Keratinocyte (primary cell): ENCODE results near the gene SIGLEC6. TPM values are rescaled to one million over a fixed set of nuclear protein-coding genes. Genes with fewer than 3 reads are reported as not detected.

ENCODE experiments used
- DNase-seq: peaks from one replicate; pipeline ENCODE4 v3.0.0-alpha.2; 2011; ENCODE audit warnings: low read depth, missing footprints, low spot score
- FAIRE-seq: peaks from 2 replicates; lab custom pipeline; 2011; peaks lifted over from hg19 to GRCh38; lab: Jason Lieb, UNC
- H2AFZ ChIP-seq: 2 replicates; pipeline ENCODE4 v1.6.0; 2012; ENCODE audit warnings: low read length, control low read depth, inconsistent platforms; ENCODE audit not compliant: control insufficient read depth
- H3K27ac ChIP-seq: 2 replicates; pipeline ENCODE4 v1.5.1; 2011; ENCODE audit warnings: low read length; ENCODE audit not compliant: control insufficient read depth, insufficient read depth
- H3K27me3 ChIP-seq: 3 replicates; pipeline ENCODE4 v1.6.0; 2011; ENCODE audit warnings: low read length; ENCODE audit not compliant: control insufficient read depth, insufficient read depth; ENCODE audit errors: extremely low read depth
- H3K36me3 ChIP-seq, 2 experiments: 2 replicates in 1 of 2; 3 replicates in 1 of 2; pipeline ENCODE4 v1.5.1; 2011; ENCODE audit warnings: low read length in 2 of 2, mild to moderate bottlenecking in 1 of 2; ENCODE audit not compliant: control insufficient read depth in 2 of 2, insufficient read depth in 2 of 2; ENCODE audit errors: extremely low read depth in 1 of 2
- H3K4me1 ChIP-seq: 3 replicates; pipeline ENCODE4 v1.5.1; 2011; ENCODE audit warnings: low read length; ENCODE audit not compliant: control insufficient read depth, insufficient read depth; ENCODE audit errors: extremely low read depth
- H3K4me2 ChIP-seq: 3 replicates; pipeline ENCODE4 v1.6.0; 2011; ENCODE audit warnings: low read depth, low read length; ENCODE audit not compliant: control insufficient read depth, insufficient read depth; ENCODE audit errors: extremely low read depth
- H3K4me3 ChIP-seq, 3 experiments: fragments of 200-600 bp in 1 of 3; sonication (generic) in 1 of 3; 2 replicates in 2 of 3; 3 replicates in 1 of 3; pipeline ENCODE4 v1.5.1; 2011 to 2016; ENCODE audit warnings: low read length in 3 of 3, mild to moderate bottlenecking in 3 of 3, control low read depth in 2 of 3, inconsistent platforms in 1 of 3, low read depth in 1 of 3, mixed read lengths in 1 of 3, mixed run types in 1 of 3, moderate library complexity in 1 of 3; ENCODE audit not compliant: control insufficient read depth in 2 of 3, insufficient read depth in 2 of 3; ENCODE audit errors: extremely low read depth in 1 of 3
- H3K79me2 ChIP-seq: 2 replicates; pipeline ENCODE4 v1.6.0; 2012; ENCODE audit warnings: low read length; ENCODE audit not compliant: control insufficient read depth, insufficient read depth
- H3K9ac ChIP-seq: 3 replicates; pipeline ENCODE4 v1.6.0; 2011; ENCODE audit warnings: low read length; ENCODE audit not compliant: control insufficient read depth, insufficient read depth; ENCODE audit errors: extremely low read depth
- H3K9me1 ChIP-seq: 3 replicates; pipeline ENCODE4 v1.6.0; 2011; ENCODE audit warnings: low read length; ENCODE audit not compliant: control insufficient read depth, insufficient read depth; ENCODE audit errors: extremely low read depth
- H3K9me3 ChIP-seq: 2 replicates; pipeline ENCODE4 v1.5.1; 2012; ENCODE audit warnings: low read depth, low read length; ENCODE audit not compliant: control insufficient read depth
- H4K20me1 ChIP-seq: 3 replicates; pipeline ENCODE4 v1.6.0; 2011; ENCODE audit warnings: low read length; ENCODE audit not compliant: control insufficient read depth, insufficient read depth; ENCODE audit errors: extremely low read depth
- CTCF ChIP-seq, 3 experiments: IDR thresholded peaks in 1 of 3; conservative IDR thresholded peaks in 1 of 3; optimal IDR thresholded peaks in 1 of 3; 2 replicates in 2 of 3; 3 replicates in 1 of 3; pipeline versions ENCODE3 to v1.5.1; 2011; ENCODE audit warnings: low read length in 3 of 3, mild to moderate bottlenecking in 3 of 3, moderate library complexity in 2 of 3, control low read depth in 1 of 3, inconsistent platforms in 1 of 3; ENCODE audit not compliant: insufficient read depth in 2 of 3; ENCODE audit errors: extremely low read depth in 1 of 3
- EZH2 ChIP-seq: IDR thresholded peaks from one replicate; pipeline ENCODE4 v1.6.1; 2012; ENCODE audit warnings: inconsistent platforms, mild to moderate bottlenecking, low read length, moderate library complexity
- dilution Hi-C: fragments of 300-500 bp; cut with MboI; formaldehyde crosslinking; loops from one replicate; pipeline ENCODE4 v1.7.0; 2020; ENCODE audit warnings: low sequenced_read_pairs; ENCODE audit not compliant: extremely low pct_ligation_motif_present
- polyA plus RNA-seq, 5 experiments: library from polyadenylated mRNA; depleted of rRNA in 3 of 5; stranded (reverse) in 3 of 5; stranded (forward) in 1 of 5; unstranded in 1 of 5; fragments of >200 nt; gene quantifications; 1 replicate in 1 of 5; 2 replicates in 3 of 5; 3 replicates in 1 of 5; pipeline versions ENCODE4 v1.2.1 to v1.2.3, GENCODE V29; 2011 to 2012; ENCODE audit warnings: missing spikeins in 2 of 5, low read depth in 1 of 5, low replicate concordance in 1 of 5

The SIGLEC6 gene
- polyA plus RNA-seq, 1 donor (not counting 4 experiments of a cell fraction or from before 2014, with no cell fraction given), result not detected

- no peak for DNase-seq
- dilution Hi-C loops, result no loop called here
- FAIRE-seq, result no peak
These were observed 10.7 kb downstream of the SIGLEC6 start for GRCh38 chr19:51520728-51521127.

GRCh38 chr19:51514866-51515481 lies 16.5 kb downstream of the SIGLEC6 start:
- peak; percentile 62 for FAIRE-seq
- Histone ChIP-seq H4K20me1 (no peaks in the 10 kb centered on the region), H3K4me3 (no peak overlapping the region), H2AFZ (no peak overlapping the region), H3K27me3 (no peaks in the 10 kb centered on the region), H3K4me1 (no peaks in the 10 kb centered on the region), H3K27ac (no peak overlapping the region), H3K4me2 (no peak overlapping the region), H3K9me1 (no peaks in the 10 kb centered on the region), H3K36me3 (no peaks in the 10 kb centered on the region), H3K9ac (no peak overlapping the region), H3K79me2 (no peaks in the 10 kb centered on the region), H3K9me3 (no peaks in the 10 kb centered on the region)
- DNase-seq, result no peak
- dilution Hi-C loops, result no loop called here
- TF ChIP-seq CTCF (optimal IDR thresholded peaks at IDR 0.05 in 1 of 3, IDR thresholded peaks at IDR 0.05 in 1 of 3, conservative IDR thresholded peaks at IDR 0.05 in 1 of 3; ENCODE audit: extremely low read depth in 1 of 3, insufficient read depth in 2 of 3, low read length in 3 of 3), result peak; percentile 62 to 73 (median 72)
- no peak for TF ChIP-seq EZH2

More at GRCh38 chr19:51520728-51521127, 10.7 kb downstream of the SIGLEC6 start:
- H3K9me3 ChIP-seq, result no peaks in the 10 kb centered on the region
- no peak overlapping the region for H3K4me3 ChIP-seq
- H3K9me1 ChIP-seq, result no peaks in the 10 kb centered on the region
- no peak overlapping the region for H2AFZ ChIP-seq
- no peak overlapping the region for H3K9ac ChIP-seq
- H3K36me3 ChIP-seq, result no peaks in the 10 kb centered on the region
- H3K4me2 ChIP-seq, result no peak overlapping the region
- no peak overlapping the region for H3K27ac ChIP-seq
- no peaks in the 10 kb centered on the region for H4K20me1 ChIP-seq
- H3K27me3 ChIP-seq, result no peaks in the 10 kb centered on the region
- H3K4me1 ChIP-seq, result no peaks in the 10 kb centered on the region
- H3K79me2 ChIP-seq, result no peaks in the 10 kb centered on the region
- no peak for TF ChIP-seq CTCF (optimal IDR thresholded peaks at IDR 0.05 in 1 of 3, IDR thresholded peaks at IDR 0.05 in 1 of 3, conservative IDR thresholded peaks at IDR 0.05 in 1 of 3; ENCODE audit: extremely low read depth in 1 of 3, insufficient read depth in 2 of 3, low read length in 3 of 3)
- no peak for TF ChIP-seq EZH2
